HUDEP-2 (cell line): ENCODE results near the gene GNAI2.

Experiments
- DNase-seq, 76 experiments: peaks; one replicate each; lab custom pipeline; 2025; ENCODE audit not compliant: unreplicated experiment in 76 of 76; lab: John Stamatoyannopoulos, UW

The GNAI2 gene

DNA sequence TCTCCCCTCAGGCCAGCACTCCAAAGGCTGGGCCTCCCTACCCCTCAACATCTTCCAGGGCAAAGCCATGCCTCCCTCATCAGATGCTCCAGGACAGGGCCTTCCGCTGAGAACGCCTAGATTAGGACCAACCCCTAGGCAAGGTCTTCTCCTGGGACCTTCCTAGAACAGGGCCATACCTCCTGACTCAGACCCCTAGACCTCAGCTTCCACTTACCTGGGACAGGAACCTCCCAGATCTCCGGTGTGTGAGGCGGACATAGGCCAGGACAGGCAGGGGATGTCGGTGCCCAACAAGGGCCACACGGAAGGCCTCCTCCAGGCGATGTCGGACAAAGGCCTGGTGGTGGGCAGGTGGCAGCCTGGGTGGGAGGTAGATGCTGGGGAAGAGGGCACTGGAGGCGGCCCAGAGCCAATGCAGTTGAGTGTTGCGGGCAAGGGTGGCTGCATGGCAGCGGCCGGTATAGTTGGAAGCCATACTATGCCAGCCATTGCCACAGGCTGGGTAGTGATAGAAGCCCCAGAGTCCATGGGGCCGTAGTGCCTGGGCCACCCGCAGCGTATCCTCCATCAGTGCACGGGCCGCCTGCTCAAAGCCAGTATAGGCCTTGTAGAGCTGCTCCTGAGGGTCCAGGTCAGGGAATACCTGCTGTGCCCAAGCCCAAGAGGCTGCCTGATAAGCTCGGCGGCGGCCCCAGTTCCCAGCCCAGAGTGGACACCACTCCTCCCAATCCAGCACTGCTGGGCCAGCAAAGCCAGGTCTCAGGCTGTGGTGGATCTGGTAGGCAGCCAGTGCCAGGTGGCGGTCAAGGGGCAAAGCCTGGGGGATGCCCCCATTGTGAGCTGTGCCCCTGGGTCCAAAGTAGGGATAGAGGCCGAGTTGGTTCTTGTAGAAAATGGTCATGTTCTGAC lies 58.7 kb downstream of the GNAI2 start:
- no peak for DNase-seq

DNA sequence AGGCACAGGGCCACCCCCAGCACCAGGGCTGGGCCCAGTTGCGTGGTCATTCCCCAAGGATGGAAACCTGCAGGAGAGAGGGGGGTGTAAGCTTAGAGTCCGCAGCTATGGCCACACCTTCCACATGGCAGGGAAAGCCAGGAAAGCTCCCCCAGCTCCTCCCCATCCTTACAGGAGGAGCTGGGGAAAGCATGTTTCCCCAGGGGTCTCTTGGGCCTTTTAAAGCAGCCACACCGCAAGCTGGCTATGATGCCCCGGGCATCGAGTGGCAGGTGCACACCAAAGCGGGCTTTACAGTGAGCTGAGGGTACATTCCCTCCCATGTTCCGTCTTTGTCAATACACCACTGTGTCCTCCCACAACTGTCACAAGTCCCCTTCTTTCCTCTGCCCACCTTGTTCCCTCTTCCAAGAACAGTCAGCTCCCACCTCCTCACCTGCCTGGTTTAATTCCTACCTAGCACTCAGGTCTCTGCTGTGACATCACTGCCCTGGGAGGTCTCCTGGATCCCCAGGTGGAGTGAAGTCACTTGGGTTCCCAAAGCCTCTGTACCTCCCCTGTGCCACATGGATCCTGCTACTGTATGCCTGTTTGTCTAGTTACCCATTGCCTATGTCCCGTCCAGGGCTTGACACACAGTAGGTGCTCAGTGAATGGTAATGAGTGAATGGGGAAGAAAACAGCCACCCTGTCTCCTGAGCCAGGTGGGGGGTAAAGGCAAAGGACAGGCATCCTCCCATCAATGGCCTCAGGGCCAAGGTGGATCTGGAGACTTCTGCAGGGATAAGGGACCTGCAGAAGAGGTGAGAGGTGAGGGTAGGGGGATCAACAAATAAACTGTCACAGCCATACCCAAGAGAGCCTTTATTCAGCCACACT lies 59.8 kb downstream of the GNAI2 start:
- no peak for DNase-seq

DNA sequence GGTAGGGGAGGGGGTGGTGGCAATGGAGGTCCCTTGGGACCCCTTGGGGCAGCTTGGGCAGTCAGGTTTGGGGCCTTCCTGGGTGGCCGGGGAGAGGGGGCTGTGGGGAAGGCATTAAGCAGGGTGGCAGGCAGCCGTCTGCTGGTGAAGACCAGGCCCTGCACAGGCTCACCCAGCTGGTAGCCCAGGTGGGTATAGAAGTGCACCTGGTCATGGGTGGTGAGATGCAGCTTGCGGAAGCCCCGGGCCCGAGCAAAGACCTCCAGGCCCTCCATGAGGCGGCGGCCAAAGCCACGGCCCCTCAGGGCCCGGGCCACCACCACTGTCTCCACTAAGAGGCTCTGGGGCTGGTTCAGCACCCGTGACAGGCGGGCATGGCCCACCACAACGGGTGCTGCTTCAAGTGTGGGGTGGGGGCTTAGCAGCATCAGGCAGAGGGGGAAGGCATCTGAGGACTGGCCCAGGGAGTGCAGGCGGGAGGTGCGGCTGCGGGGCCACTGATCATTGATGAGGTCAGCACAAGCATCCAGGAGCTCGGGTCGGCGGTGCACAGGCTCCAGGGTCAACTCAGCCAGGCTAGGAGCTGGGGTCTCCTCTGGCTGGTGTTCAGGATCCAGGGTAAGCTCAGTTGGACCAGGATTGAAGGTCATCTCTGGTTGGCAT lies 60.8 kb downstream of the GNAI2 start:
- no peak for DNase-seq

DNA sequence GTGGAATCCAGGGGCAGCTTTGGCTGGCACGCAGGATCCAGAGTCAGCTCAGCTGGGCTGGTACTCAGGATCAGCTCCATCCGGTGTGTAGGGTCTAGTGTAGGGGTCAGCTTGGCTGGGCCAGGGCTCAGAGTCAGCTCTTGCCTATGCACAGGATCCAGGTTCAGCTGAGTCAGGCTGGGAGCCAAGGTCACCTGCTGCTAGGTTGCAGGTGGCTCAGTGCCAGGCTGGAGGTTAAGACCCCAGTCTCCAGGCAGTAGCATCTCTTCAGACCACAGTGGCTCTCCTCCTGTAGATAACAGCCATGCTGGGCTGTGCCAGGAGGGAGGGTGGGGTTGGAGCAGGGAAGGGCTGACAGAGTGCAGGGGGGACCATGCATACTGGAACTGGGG lies 61.4 kb downstream of the GNAI2 start:
- peak in 3 of 76 experiments; percentile 4 to 27 (median 17) for DNase-seq

DNA sequence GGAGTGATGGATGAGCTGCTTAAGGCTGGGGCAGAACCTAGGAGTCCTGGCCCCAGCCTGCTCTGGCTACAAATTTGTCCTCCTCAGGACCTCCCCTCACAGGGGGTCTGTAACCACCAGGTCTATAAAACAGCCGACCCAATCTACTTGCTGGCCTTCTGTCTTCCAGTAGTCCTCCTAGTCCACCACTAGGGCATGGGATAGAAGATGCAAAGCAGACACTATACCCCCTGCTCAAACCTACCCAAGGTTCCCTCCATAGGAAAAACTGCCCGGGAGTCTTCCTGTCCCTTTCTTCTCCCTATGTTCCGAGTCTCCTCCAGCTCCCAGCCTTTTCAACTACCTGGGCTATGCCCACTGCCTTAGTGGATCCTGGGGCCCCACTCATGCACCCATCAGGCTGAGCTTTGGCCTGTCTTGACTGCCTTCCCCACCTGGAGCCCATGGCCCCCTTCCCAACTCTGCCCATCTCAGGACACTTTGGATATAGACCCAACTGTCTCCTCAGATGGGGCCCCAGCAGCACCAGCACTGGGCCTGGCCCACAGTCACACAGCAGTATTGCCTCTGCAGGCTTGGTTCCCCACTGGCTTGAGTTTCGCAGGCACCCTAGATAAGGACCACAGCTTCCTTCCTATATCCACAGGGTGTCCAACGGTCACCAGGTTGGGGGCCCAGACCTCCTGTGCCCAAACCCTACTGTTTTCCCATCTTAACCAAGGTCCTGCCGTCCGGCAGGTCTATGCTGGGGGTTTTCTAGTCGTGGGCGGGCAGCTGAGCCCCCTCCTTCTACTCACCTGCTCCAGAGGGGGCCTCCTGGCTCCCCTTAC lies 62.1 kb downstream of the GNAI2 start:
- peak in 10 of 76 experiments; percentile 12 to 45 (median 22) for DNase-seq

DNA sequence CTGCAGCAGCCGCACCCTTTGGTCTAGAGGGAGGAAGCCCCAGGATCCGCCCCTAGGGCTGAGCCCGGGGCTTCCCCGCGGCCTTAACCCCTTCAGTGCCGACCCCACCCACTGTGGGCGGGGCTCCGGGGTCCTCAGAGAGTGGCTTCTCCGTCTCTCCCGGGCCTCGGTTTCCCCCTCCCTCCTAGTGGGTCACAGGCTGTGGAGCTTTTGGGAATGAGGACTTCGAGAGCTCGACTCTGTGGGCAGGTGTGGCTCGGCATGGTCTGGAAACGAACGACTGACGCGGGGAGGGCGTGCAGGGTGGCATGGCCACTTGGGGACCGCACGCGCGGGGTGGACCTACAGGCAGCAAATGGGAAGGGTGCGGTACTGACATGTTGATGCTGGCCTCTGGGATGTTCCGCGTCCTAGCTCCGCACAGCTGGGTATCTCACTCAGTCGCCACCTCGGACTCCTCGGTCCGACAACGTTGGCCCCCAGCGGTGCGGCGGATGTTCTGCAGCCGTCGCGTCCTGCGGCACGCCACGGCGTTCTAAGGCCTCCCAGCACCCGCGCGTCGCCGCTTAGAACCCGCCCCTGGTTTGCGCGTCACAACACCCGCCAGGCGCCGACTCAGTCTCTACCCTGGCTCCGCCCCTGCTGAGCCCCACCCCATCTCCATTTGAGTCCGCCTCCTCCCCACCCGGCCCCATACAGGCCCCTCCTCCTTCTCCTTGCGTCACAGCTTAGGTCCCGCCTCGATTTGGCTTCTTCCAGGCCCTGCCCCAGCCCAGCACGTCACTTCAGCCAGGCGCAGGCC lies 63.0 kb downstream of the GNAI2 start, which contains the start of the genes HYAL3 and NAA80:
Gene HYAL3, minus strand, starts transcription at position 570 of the 802 bp plus-strand sequence. CDS start 3,803 bp downstream, outside the sequence.
Gene NAA80, minus strand, starts transcription at position 570 of the 802 bp plus-strand sequence. CDS start 1,942 bp downstream, outside the sequence.
- DNase-seq: peak in 70 of 76 experiments; percentile 97 to 100 (median 99)

DNA sequence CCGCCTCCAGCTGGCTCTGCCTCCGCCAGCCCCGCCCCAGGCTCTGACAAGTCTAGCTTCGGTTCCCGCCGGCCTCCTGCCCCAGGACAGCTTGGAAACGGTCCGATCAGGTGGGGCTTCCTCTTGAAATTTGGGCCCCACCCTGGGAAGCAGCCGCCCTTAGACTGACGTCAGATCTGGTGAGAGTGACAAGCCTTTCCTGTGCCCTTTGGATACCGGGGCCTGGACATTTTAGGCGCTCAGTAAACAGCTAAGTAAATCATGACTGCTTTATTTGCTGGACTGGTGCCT lies 63.6 kb downstream of the GNAI2 start:
- peak in 5 of 76 experiments; percentile 83 to 99 (median 99) for DNase-seq

DNA sequence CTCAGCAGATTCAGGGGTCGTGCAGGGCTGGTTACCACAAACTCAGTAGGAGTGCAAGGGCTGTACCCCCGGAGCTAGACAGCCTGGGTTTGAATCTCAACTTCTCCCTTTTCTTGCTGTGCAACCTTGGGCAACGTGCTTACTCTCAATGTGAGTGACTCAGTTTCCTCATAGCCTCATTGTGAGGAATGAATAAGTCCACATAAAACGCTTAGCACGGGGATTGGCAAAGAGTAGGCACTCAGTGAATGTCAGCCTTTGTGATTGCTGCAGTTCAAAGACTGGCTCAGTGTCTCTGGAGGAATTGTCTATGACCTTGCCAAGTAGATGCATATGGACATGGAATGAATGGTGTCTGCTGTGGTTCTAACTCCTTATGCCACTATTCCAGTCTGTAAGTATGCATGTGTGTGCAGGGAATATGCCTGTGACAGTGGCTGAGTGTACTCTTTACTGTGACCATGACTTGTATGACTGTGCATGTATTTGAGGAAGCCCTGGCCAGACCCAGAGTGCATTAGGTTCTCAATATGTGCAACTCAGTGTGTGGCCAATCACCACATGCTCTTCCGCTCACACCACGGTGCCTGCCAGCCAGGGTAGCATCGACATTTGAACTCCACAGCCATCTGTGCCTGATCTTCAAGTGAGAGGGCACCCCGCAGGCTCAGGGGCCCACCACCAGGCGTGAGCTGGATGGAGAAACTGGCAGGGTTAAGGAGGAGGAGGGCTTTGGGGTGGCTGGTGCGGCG lies 64.1 kb downstream of the GNAI2 start:
- DNase-seq: peak in 13 of 76 experiments; percentile 6 to 46 (median 28)

DNA sequence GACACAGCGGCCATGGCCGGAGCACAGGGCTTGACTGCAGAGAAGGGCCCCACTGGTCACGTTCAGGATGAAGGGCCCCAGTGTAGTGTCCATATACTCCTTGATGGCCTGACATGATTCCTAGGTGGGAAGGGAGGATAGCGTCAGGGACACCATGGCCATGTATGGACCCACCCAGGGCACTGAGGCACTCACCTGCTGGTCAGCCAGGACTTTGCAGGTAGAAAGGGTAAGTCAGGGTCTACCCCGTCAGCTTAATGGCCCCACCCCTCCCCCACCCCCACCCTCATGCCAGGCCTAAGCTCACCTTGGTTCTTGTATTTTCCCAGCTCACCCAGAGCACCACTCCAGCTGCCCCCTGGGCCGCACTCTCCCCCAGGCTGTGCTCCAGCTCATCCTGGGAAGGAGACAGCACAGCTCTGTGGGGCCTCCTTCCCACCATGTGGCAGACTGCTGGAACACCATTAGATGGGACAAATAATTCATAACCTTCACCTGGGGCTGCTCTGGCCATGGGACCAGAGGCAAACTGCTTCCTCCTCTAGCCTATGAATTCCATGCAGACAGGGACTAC lies 64.8 kb downstream of the GNAI2 start:
- DNase-seq: no peak

DNA sequence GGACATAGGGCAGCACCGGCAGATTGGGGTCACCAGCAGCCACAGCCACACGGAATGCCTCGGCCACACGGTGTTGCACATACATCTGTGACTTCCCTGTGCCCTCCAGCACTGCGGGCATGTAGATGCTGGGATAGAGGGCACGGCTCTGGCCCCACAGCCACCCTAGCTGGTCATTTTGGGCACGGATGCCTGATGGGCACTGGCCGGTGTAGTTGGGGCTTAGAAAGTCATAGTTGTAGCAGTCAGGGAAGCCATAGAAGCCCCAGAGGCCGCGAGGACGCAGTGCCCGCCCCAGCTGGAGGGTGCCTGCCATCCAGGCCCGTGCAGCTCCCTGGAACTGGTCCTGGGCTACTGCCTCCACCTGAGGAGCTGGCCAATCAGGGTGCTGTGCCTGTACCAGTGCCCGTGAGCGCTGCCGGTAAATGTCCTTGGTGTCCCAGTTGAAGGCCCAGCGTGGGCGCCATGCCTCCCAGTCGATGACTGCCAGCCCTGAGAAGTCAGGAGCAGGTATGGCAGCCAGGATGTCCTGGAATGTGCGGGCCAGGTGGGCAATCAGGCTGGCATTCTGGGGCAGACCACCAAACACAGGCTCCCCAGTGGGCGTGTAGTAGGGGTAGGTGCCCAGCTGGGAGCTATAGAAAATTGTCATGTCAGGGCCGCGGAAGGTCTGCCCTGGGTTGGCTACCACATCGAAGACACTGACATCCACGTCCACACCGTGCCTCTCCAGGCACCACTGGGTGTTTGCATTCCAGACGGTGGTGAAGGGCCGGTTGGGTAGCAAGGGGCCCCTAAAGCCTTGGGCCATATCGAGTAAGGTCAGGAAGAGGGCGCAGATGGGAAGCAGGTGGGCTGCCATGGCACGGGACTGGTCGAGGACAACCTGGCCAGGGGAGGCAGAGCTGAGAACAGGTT lies 66.3 kb downstream of the GNAI2 start:
- no peak for DNase-seq

DNA sequence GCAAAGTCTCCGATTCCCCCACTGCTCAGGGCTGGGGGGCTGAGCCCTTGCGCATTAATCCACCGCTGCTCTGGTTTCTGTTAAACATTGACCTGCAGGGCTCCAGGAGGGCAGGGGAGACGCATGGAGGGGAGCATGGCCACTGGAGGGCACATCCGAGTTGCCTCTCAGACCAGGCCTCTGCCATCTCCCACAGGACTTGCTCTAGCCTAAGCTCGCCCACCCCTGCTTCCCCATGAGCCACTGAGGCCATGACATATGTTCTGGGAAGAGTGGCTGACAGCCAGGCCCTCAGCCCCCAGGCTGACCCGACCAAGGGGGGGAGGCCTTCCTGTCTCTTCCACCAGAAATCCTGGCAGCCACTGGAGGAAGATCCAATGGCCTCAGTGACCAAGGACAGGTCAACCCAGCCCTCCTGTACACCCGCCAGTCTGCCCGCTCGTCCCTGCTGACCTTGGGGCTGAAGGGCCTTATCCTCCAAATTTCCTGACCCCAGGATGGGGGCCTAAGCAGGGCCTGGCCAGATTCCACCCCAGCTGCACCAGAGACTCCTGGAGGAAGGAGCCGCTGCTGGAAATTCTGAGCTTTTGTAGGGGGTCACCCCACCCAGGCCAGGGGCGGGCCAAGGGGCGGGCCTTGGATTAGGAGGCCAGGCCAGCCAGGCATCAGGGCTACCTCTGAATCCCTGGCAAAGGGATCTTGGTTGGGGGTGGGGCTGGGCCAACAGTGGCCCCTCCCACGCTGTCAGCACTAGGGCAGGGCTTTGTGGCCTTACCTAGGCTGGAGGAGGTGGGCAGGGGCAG lies 67.2 kb downstream of the GNAI2 start, which contains the start of gene HYAL1:
Gene HYAL1, minus strand, starts transcription at position 562 of the 803 bp plus-strand sequence. CDS start 618 bp downstream, outside the sequence.
- DNase-seq: peak in 46 of 76 experiments; percentile 5 to 62 (median 27)

DNA sequence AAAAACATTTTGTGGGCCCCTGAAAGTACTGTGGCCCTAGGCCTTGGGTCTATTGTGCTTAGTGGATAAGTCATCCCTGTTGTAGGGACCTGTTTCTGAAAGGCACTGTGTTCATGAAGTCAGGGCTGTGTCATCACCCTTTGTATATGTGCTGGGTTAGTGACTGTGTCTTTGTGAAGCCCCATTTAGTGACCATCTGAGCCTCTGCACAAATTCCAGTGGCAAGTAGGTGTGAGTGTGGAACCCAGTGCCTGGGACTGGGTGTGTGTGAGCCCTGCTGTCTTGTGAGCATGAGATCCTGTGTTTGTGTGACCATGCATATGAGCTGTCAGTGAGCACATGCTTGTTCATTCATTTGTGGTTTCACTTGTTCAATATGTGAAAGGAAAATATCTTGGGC lies 68.6 kb downstream of the GNAI2 start:
- no peak for DNase-seq
